Osteoblast (primary cell): Measurements from ENCODE around the gene UBR3. TPM values are rescaled to one million over a fixed set of nuclear protein-coding genes. Genes with fewer than 3 reads are reported as not detected.

ENCODE experiments used
- DNase-seq: peaks from one replicate; pipeline ENCODE4 v3.0.0; 2011; ENCODE audit warnings: low spot score, mixed read lengths; ENCODE audit not compliant: insufficient read length; ENCODE audit errors: missing footprints
- H2AFZ ChIP-seq: 2 replicates; pipeline ENCODE4 v1.6.0; 2011; ENCODE audit warnings: mild to moderate bottlenecking, low read length
- H3K27ac ChIP-seq: 2 replicates; pipeline ENCODE4 v1.5.1; 2011; ENCODE audit warnings: mild to moderate bottlenecking, low read depth, low read length, moderate library complexity
- H3K27me3 ChIP-seq: 2 replicates; pipeline ENCODE4 v1.6.0; 2012; ENCODE audit warnings: mild to moderate bottlenecking, control low read depth, inconsistent platforms, low read length, moderate library complexity; ENCODE audit not compliant: insufficient read depth
- H3K36me3 ChIP-seq: 2 replicates; pipeline ENCODE4 v1.5.1; 2011; ENCODE audit warnings: mild to moderate bottlenecking, low read length, control low read depth, moderate library complexity; ENCODE audit not compliant: insufficient read depth
- H3K4me1 ChIP-seq: 2 replicates; pipeline ENCODE4 v1.5.1; 2011; ENCODE audit warnings: mild to moderate bottlenecking, low read length, control low read depth, moderate library complexity; ENCODE audit not compliant: insufficient read depth
- H3K4me2 ChIP-seq: 2 replicates; pipeline ENCODE4 v1.6.0; 2011; ENCODE audit warnings: mild to moderate bottlenecking, low read length; ENCODE audit not compliant: insufficient read depth
- H3K4me3 ChIP-seq: fragments of 200-600 bp; sonication (generic); 3 replicates; pipeline ENCODE4 v1.5.1; 2012; ENCODE audit warnings: mild to moderate bottlenecking, low read length, inconsistent platforms; ENCODE audit not compliant: insufficient read depth
- H3K79me2 ChIP-seq: 2 replicates; pipeline ENCODE4 v1.6.0; 2012; ENCODE audit warnings: mild to moderate bottlenecking, low read length, control low read depth, inconsistent platforms; ENCODE audit not compliant: insufficient read depth
- H3K9me3 ChIP-seq: 2 replicates; pipeline ENCODE4 v1.5.1; 2011; ENCODE audit warnings: low read depth, low read length, control low read depth
- H4K20me1 ChIP-seq: 2 replicates; pipeline ENCODE4 v1.6.0; 2012; ENCODE audit warnings: mild to moderate bottlenecking, low read length, control low read depth; ENCODE audit not compliant: insufficient read depth
- total RNA-seq: library from RNA; depleted of rRNA; stranded (reverse); fragments of >200 nt; gene quantifications from 2 replicates; pipeline ENCODE4 v1.2.3, GENCODE V29; 2012
- TF ChIP-seq, protein P1 (sequence below): IDR thresholded peaks from 2 replicates; pipeline ENCODE4 v1.5.1; 2011; ENCODE audit warnings: mild to moderate bottlenecking, low read depth, low read length, moderate library complexity; ENCODE audit errors: extremely low read depth

Gene UBR3
- total RNA-seq, 1 donor: 42.7 TPM

DNA sequence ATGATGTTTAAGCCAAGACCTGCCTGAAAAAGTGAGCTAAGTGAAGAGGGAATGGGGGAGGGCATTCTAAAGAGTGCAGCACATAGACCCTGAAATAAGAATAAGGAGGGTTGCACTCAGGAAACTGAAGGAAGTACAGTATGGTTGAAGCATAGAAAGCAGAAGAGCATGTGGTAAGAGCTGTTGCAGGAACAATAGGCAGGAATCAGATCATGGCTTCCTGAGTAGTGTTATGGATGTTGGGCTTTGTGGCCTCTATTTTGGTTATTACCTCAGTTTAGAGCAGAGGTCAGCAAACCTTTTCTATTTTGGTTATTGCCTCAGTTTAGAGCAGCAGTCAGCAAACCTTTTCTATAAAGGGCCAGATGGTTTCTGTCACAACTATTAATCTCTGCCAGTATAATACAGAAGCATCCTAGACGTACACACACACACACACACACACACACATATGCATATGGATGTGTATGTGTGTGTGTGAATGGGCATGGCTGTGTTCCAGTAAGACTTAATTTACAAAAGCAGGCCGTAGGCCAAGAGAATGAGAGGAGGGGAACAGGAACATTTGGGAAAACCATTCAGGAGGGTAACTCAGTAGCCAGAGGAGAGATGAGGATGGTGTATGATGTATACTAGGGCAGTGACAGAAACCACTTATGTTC, 259.6 kb downstream of the UBR3 start:
- Histone ChIP-seq H3K27me3 (no peaks in the 10 kb centered on the region), H3K4me2 (no peak overlapping the region), H4K20me1 (no peaks in the 10 kb centered on the region), H3K36me3 (peaks cover 5% of the 10 kb centered on the region), H2AFZ (no peak overlapping the region), H3K79me2 (no peaks in the 10 kb centered on the region), H3K27ac (no peak overlapping the region), H3K4me1 (no peaks in the 10 kb centered on the region), H3K4me3 (no peak overlapping the region), H3K9me3 (no peaks in the 10 kb centered on the region)
- DNase-seq: no peak
- TF ChIP-seq, protein P1, sequence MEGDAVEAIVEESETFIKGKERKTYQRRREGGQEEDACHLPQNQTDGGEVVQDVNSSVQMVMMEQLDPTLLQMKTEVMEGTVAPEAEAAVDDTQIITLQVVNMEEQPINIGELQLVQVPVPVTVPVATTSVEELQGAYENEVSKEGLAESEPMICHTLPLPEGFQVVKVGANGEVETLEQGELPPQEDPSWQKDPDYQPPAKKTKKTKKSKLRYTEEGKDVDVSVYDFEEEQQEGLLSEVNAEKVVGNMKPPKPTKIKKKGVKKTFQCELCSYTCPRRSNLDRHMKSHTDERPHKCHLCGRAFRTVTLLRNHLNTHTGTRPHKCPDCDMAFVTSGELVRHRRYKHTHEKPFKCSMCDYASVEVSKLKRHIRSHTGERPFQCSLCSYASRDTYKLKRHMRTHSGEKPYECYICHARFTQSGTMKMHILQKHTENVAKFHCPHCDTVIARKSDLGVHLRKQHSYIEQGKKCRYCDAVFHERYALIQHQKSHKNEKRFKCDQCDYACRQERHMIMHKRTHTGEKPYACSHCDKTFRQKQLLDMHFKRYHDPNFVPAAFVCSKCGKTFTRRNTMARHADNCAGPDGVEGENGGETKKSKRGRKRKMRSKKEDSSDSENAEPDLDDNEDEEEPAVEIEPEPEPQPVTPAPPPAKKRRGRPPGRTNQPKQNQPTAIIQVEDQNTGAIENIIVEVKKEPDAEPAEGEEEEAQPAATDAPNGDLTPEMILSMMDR: no peak

DNA sequence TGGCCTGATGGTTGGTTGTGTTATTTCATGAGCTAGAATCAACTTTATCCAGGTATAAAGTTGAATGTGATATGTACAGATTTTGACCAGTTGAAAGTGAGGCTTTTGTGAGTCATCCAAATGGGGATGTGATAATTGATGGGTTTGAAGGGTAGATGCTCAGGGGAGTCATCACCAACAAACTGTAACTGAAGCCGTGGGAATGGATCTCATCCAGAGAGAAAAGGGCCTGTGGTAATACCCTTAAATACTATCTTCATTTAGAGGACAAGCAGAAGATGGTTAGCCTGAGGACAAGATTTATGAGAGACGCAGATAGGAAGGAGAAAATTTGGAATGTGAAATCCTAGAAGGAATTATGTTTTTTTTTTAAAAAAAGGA, 260.1 kb downstream of the UBR3 start:
- no peaks in the 10 kb centered on the region for H3K27me3 ChIP-seq
- H3K4me2 ChIP-seq: no peak overlapping the region
- H3K4me1 ChIP-seq: no peaks in the 10 kb centered on the region
- no peak overlapping the region for H3K27ac ChIP-seq
- H2AFZ ChIP-seq: no peak overlapping the region
- H3K79me2 ChIP-seq: no peaks in the 10 kb centered on the region
- TF ChIP-seq, protein P1: no peak
- H3K9me3 ChIP-seq: no peaks in the 10 kb centered on the region
- H4K20me1 ChIP-seq: no peaks in the 10 kb centered on the region
- DNase-seq: no peak
- no peak overlapping the region for H3K4me3 ChIP-seq
- H3K36me3 ChIP-seq: no peaks in the 10 kb centered on the region

DNA sequence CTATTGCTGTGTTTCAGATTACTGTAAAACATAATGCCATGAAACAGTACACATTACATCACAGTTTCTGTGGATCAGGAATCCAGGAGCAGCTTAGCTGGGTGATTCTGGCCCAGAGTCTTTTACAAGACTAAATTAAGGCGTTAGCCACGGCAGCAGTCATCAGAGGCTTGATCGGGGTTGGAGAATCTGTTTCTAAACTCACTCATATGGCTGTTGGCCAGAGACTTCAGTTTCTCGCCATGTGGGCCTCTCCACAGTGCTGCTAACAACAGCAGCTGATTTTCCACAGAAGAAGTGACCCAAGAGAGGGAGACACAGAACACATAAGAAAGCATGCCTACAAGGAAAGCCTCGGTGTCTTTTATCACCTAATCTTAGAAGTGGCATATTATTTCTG, 261.5 kb downstream of the UBR3 start:
- H4K20me1 ChIP-seq: no peaks in the 10 kb centered on the region
- no peaks in the 10 kb centered on the region for H3K27me3 ChIP-seq
- no peak for DNase-seq
- H3K36me3 ChIP-seq: no peaks in the 10 kb centered on the region
- TF ChIP-seq, protein P1: no peak
- H3K4me3 ChIP-seq: no peak overlapping the region
- H3K27ac ChIP-seq: no peak overlapping the region
- H3K79me2 ChIP-seq: no peaks in the 10 kb centered on the region
- H3K4me1 ChIP-seq: no peaks in the 10 kb centered on the region
- no peak overlapping the region for H2AFZ ChIP-seq
- H3K9me3 ChIP-seq: no peaks in the 10 kb centered on the region
- H3K4me2 ChIP-seq: no peak overlapping the region

DNA sequence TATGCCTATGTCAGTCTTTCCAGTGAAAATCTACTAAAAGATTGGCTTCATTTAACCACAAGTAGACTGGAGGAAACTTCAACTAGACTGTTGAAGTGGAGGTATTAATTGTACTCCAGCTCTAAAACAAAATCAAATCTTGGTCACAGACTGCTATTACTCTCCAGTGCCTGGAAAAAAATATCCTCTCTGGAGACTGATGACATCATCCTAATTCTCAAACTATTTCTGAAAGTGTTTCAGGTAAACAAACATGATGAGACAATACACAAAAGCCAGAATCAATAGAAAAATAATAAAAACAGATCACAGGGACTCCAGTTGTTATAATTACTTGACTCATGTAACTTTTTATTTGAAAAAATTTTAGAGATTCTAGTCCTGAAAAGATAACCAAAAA, 263.0 kb downstream of the UBR3 start:
- TF ChIP-seq, protein P1: no peak
- Histone ChIP-seq H3K4me1 (no peaks in the 10 kb centered on the region), H3K79me2 (no peaks in the 10 kb centered on the region), H3K36me3 (no peaks in the 10 kb centered on the region), H3K27ac (no peak overlapping the region), H3K9me3 (no peaks in the 10 kb centered on the region), H3K4me2 (no peak overlapping the region), H3K4me3 (no peak overlapping the region), H2AFZ (no peak overlapping the region), H3K27me3 (no peaks in the 10 kb centered on the region), H4K20me1 (no peaks in the 10 kb centered on the region)
- no peak for DNase-seq
